ENCODE data around the gene UBALD2. TPM values are rescaled to one million over a fixed set of nuclear protein-coding genes. Genes with fewer than 3 reads are reported as not detected.

Gene UBALD2
- polyA plus RNA-seq, 1 donor from 2014 or later, result 7.5 TPM

GRCh38 chr17:76293106-76293505 lies 28.0 kb downstream of the UBALD2 start:
- no peaks in the 10 kb centered on the region for H3K36me3 ChIP-seq (ENCODE audit: insufficient read depth, low read length)

GRCh38 chr17:76296186-76296585 lies 31.0 kb downstream of the UBALD2 start:
- H3K36me3 ChIP-seq (ENCODE audit: insufficient read depth, low read length), result no peaks in the 10 kb centered on the region
- H3K4me3 ChIP-seq (ENCODE audit: low read length), result no peak overlapping the region
- no peaks in the 10 kb centered on the region for H3K27me3 ChIP-seq (ENCODE audit: insufficient read depth, low read depth, low read length)
- no peaks in the 10 kb centered on the region for H3K9me3 ChIP-seq (ENCODE audit: low read length)
- H4K20me1 ChIP-seq (ENCODE audit: insufficient read depth), result no peaks in the 10 kb centered on the region
- H3K79me2 ChIP-seq (replicated peaks; ENCODE audit: insufficient read depth, low read length), result no peaks in the 10 kb centered on the region
- no peak overlapping the region for H3K9ac ChIP-seq (ENCODE audit: low read length)
- no peak overlapping the region for H3K27ac ChIP-seq (ENCODE audit: low read length)
- H3K9me2 ChIP-seq (ENCODE audit: insufficient read depth, low read length), result no peaks in the 10 kb centered on the region
- no peak overlapping the region for H3K4me2 ChIP-seq (ENCODE audit: low read length)
- no peaks in the 10 kb centered on the region for H3F3A ChIP-seq (ENCODE audit: insufficient read depth, low read length, poor library complexity, severe bottlenecking)
- H2AFZ ChIP-seq (ENCODE audit: low read depth, low read length), result no peak overlapping the region
- TF ChIP-seq POLR2AphosphoS5 (IDR thresholded peaks at IDR 0.05), result no peak
- TF ChIP-seq EZH2 (IDR thresholded peaks at IDR 0.05; ENCODE audit: borderline replicate concordance, insufficient read depth, low read length, poor library complexity, severe bottlenecking), result no peak
- no peak for TF ChIP-seq RAD21 (conservative IDR thresholded peaks at IDR 0.05)
- no peak for TF ChIP-seq REST (IDR thresholded peaks at IDR 0.05; ENCODE audit: borderline replicate concordance)
- TF ChIP-seq SMC3 (conservative IDR thresholded peaks at IDR 0.05; ENCODE audit: poor library complexity), result no peak
- TF ChIP-seq TAF1 (IDR thresholded peaks at IDR 0.05; ENCODE audit: low read depth), result no peak
- no peak for TF ChIP-seq EP300 (conservative IDR thresholded peaks at IDR 0.05; ENCODE audit: poor library complexity, severe bottlenecking)
- TF ChIP-seq MXI1 (conservative IDR thresholded peaks at IDR 0.05; ENCODE audit: poor library complexity, severe bottlenecking), result no peak

More at GRCh38 chr17:76293106-76293505, 28.0 kb downstream of the UBALD2 start:
- H3K4me3 ChIP-seq (ENCODE audit: low read length), result no peak overlapping the region
- H3K4me2 ChIP-seq (ENCODE audit: low read length), result no peak overlapping the region
- H3K79me2 ChIP-seq (replicated peaks; ENCODE audit: insufficient read depth, low read length), result no peaks in the 10 kb centered on the region
- no peak overlapping the region for H2AFZ ChIP-seq (ENCODE audit: low read depth, low read length)
- no peaks in the 10 kb centered on the region for H3K9me3 ChIP-seq (ENCODE audit: low read length)
- H3K27ac ChIP-seq (ENCODE audit: low read length), result no peak overlapping the region
- H3K9me2 ChIP-seq (ENCODE audit: insufficient read depth, low read length), result no peaks in the 10 kb centered on the region
- no peak for TF ChIP-seq RAD21 (conservative IDR thresholded peaks at IDR 0.05)
- TF ChIP-seq REST (IDR thresholded peaks at IDR 0.05; ENCODE audit: borderline replicate concordance), result no peak
- no peak for TF ChIP-seq EP300 (conservative IDR thresholded peaks at IDR 0.05; ENCODE audit: poor library complexity, severe bottlenecking)
- no peak for TF ChIP-seq TAF1 (IDR thresholded peaks at IDR 0.05; ENCODE audit: low read depth)
- no peak for TF ChIP-seq MXI1 (conservative IDR thresholded peaks at IDR 0.05; ENCODE audit: poor library complexity, severe bottlenecking)
- no peak for TF ChIP-seq SMC3 (conservative IDR thresholded peaks at IDR 0.05; ENCODE audit: poor library complexity)
- TF ChIP-seq POLR2AphosphoS5 (IDR thresholded peaks at IDR 0.05), result no peak
- TF ChIP-seq CTCF (IDR thresholded peaks at IDR 0.05; ENCODE audit: poor library complexity, severe bottlenecking), result no peak
- TF ChIP-seq EZH2 (IDR thresholded peaks at IDR 0.05; ENCODE audit: borderline replicate concordance, insufficient read depth, low read length, poor library complexity, severe bottlenecking), result no peak
- no peaks in the 10 kb centered on the region for H4K20me1 ChIP-seq (ENCODE audit: insufficient read depth)
- no peaks in the 10 kb centered on the region for H3F3A ChIP-seq (ENCODE audit: insufficient read depth, low read length, poor library complexity, severe bottlenecking)
- H3K9ac ChIP-seq (ENCODE audit: low read length), result no peak overlapping the region
- no peaks in the 10 kb centered on the region for H3K27me3 ChIP-seq (ENCODE audit: insufficient read depth, low read depth, low read length)
